BJ (cell line): ENCODE data around the gene DNER. TPM values are rescaled to one million over a fixed set of nuclear protein-coding genes. Genes with fewer than 3 reads are reported as not detected.

ENCODE experiments used
- CTCF ChIA-PET: fragments of 350-600 bp; formaldehyde crosslinking; extraction: SDS; loops from one replicate; lab custom pipeline; 2021; ENCODE audit warnings: antibody characterized with exemption, inconsistent platforms; lab: Yijun Ruan, JAX
- POLR2A ChIA-PET: fragments of 300-600 bp; sonication (Branson Sonifier 250); formaldehyde crosslinking; extraction: SDS; loops from one replicate; lab custom pipeline; 2021; ENCODE audit warnings: antibody characterized with exemption; lab: Charles Lee
- DNase-seq: peaks from one replicate; pipeline ENCODE4 v3.0.0-alpha.2; 2011; ENCODE audit warnings: low read depth
- H3K27me3 ChIP-seq: 2 replicates; pipeline ENCODE4 v1.6.0; 2011; ENCODE audit warnings: low read length; ENCODE audit not compliant: control insufficient read depth, insufficient read depth
- H3K36me3 ChIP-seq: 2 replicates; pipeline ENCODE4 v1.5.1; 2011; ENCODE audit warnings: low read length; ENCODE audit not compliant: control insufficient read depth, insufficient read depth
- H3K4me3 ChIP-seq: 2 replicates; pipeline ENCODE4 v1.5.1; 2011; ENCODE audit warnings: low read depth, mild to moderate bottlenecking, control low read depth, low read length
- CTCF ChIP-seq: IDR thresholded peaks from 2 replicates; pipeline ENCODE4 v1.5.1; 2011; ENCODE audit warnings: low read depth, mild to moderate bottlenecking, control low read depth, inconsistent platforms, low read length, moderate library complexity; ENCODE audit not compliant: insufficient read depth
- polyA plus RNA-seq: library from polyadenylated mRNA; depleted of rRNA; stranded (reverse); fragments of >200 nt; gene quantifications from 2 replicates; pipeline ENCODE4 v1.2.3, GENCODE V29; 2011

Gene DNER
- polyA plus RNA-seq, 1 experiment, result 0.02 TPM

- POLR2A ChIA-PET, result interaction anchor here (1.1 kb wide), 1 partner anchor 8 kb away, joined by 3 read pairs; no protein-coding TSS in a partner anchor
- no peaks in the 10 kb centered on the region for H3K27me3 ChIP-seq
- CTCF ChIA-PET, result interaction anchor here (1.6 to 1.9 kb wide), 2 partner anchors 14 to 27 kb away, joined by 3 to 6 read pairs; no protein-coding TSS in a partner anchor
- no peak overlapping the region for H3K4me3 ChIP-seq
- DNase-seq, result no peak
- no peaks in the 10 kb centered on the region for H3K36me3 ChIP-seq
- no peak for TF ChIP-seq CTCF
Measured at GRCh38 chr2:229446350-229446749, 268.0 kb downstream of the DNER start.

- Histone ChIP-seq H3K27me3 (no peaks in the 10 kb centered on the region), H3K36me3 (no peaks in the 10 kb centered on the region), H3K4me3 (no peak overlapping the region)
- CTCF ChIA-PET, result interaction anchor here (0.6 to 1.9 kb wide), 4 partner anchors 8 to 454 kb away, joined by 3 to 6 read pairs (median 4); no protein-coding TSS in a partner anchor
- POLR2A ChIA-PET, result interaction anchor here (1.1 kb wide), 1 partner anchor 9 kb away, joined by 3 read pairs; no protein-coding TSS in a partner anchor
- no peak for TF ChIP-seq CTCF
- DNase-seq, result peak; percentile 0
Measured at GRCh38 chr2:229445501-229446211, 268.7 kb downstream of the DNER start.

- ChIA-PET CTCF (interaction anchor here (0.6 to 1.9 kb wide), 3 partner anchors 9 to 454 kb away, joined by 3 to 6 read pairs (median 6); no protein-coding TSS in a partner anchor), POLR2A (no interaction called here)
- TF ChIP-seq CTCF, result no peak; the same call in 1 of the 2 replicates
- Histone ChIP-seq H3K4me3 (0 out of 2 replicates have a peak overlapping the region, but pooled peaks have one; percentile 3), H3K36me3 (no peaks in the 10 kb centered on the region), H3K27me3 (no peaks in the 10 kb centered on the region)
- DNase-seq, result peak; percentile 81
Measured at GRCh38 chr2:229445019-229445418, 269.3 kb downstream of the DNER start.

- CTCF ChIA-PET, result interaction anchor here (0.7 to 1.0 kb wide), 3 partner anchors 17 to 143 kb away, joined by 3 to 5 read pairs (median 3); no protein-coding TSS in a partner anchor
- H3K27me3 ChIP-seq, result peaks cover 3% of the 10 kb centered on the region
- no peak for DNase-seq
- TF ChIP-seq CTCF, result no peak
- H3K4me3 ChIP-seq, result no peak overlapping the region
- no peaks in the 10 kb centered on the region for H3K36me3 ChIP-seq
- POLR2A ChIA-PET, result no interaction called here
Measured at GRCh38 chr2:229443546-229444268, 270.6 kb downstream of the DNER start.

GRCh38 chr2:229443141-229443540 lies 271.2 kb downstream of the DNER start:
- CTCF ChIA-PET, result interaction anchor here (0.7 to 1.0 kb wide), 2 partner anchors 16 to 144 kb away, joined by 3 read pairs; no protein-coding TSS in a partner anchor
- Histone ChIP-seq H3K27me3 (peaks cover 3% of the 10 kb centered on the region), H3K4me3 (no peak overlapping the region), H3K36me3 (no peaks in the 10 kb centered on the region)
- no peak for TF ChIP-seq CTCF
- no peak for DNase-seq
- POLR2A ChIA-PET, result no interaction called here
